Gastroesophageal sphincter (tissue), 4 donors: ENCODE results near the gene RPL10L. TPM values are rescaled to one million over a fixed set of nuclear protein-coding genes. Genes with fewer than 3 reads are reported as not detected.

Experiments used
- ATAC-seq: fragments of 150-250 bp; one replicate; pipeline ENCODE4 v1.9.1; 2016; ENCODE audit warnings: mild to moderate bottlenecking, moderate library complexity
- H3K27ac ChIP-seq, 4 donors: fragments of 200-600 bp; sonication (generic) in 3 of 4; 1 replicate in 3 of 4; 2 replicates in 1 of 4; pipeline ENCODE4 v1.5.1; 2016 to 2019
- H3K27me3 ChIP-seq: fragments of 200-600 bp; sonication (generic); one replicate; pipeline ENCODE4 v1.5.1; 2019
- H3K36me3 ChIP-seq, 2 donors: fragments of 200-600 bp; sonication (generic); one replicate each; pipeline ENCODE4 v1.5.1; 2019; ENCODE audit warnings: control low read depth in 1 of 2
- H3K4me1 ChIP-seq, 3 donors: fragments of 200-600 bp; sonication (generic); 1 replicate in 2 of 3; 2 replicates in 1 of 3; pipeline ENCODE4 v1.5.1; 2016 to 2019; ENCODE audit warnings: control low read depth in 2 of 3
- H3K4me3 ChIP-seq, 2 donors: fragments of 200-600 bp; sonication (generic); one replicate each; pipeline ENCODE4 v1.5.1; 2019; ENCODE audit warnings: mild to moderate bottlenecking in 1 of 2, moderate library complexity in 1 of 2
- H3K9me3 ChIP-seq, 3 donors: fragments of 200-600 bp; sonication (generic); one replicate each; pipeline ENCODE4 v1.5.1; 2017 to 2019; ENCODE audit warnings: control low read depth in 2 of 3
- EP300 ChIP-seq: sonication (generic); formaldehyde crosslinking; IDR thresholded peaks from one replicate; pipeline ENCODE4 v1.6.1; 2017; ENCODE audit warnings: antibody characterized with exemption, mild to moderate bottlenecking
- POLR2A ChIP-seq, 2 donors: fragments of 450-650 bp; IDR thresholded peaks; one replicate each; pipeline ENCODE4 v1.6.1; 2017; ENCODE audit warnings: antibody characterized with exemption in 2 of 2, mild to moderate bottlenecking in 2 of 2, moderate library complexity in 1 of 2
- POLR2AphosphoS5 ChIP-seq: sonication (generic); formaldehyde crosslinking; IDR thresholded peaks from one replicate; pipeline ENCODE4 v1.6.1; 2017; ENCODE audit warnings: antibody characterized with exemption
- WGBS, 2 donors: methylation state at CpG; one replicate each; pipeline ENCODE4 v1.1.5; 2018; ENCODE audit warnings: low coverage in 1 of 2; 5-methylcytosine and 5-hydroxymethylcytosine counted together
- total RNA-seq, 4 donors: library from RNA; depleted of rRNA; stranded (reverse); fragments of >200 nt; gene quantifications; one replicate each; pipeline ENCODE4 v1.1.0, GENCODE V29; 2016
- TF ChIP-seq, protein P1 (sequence below), 4 experiments: fragments of 200-600 bp in 2 of 4; fragments of 450-650 bp in 2 of 4; sonication (generic) in 1 of 4; IDR thresholded peaks; one replicate each; pipeline ENCODE4 v1.5.1; 2017 to 2019; ENCODE audit warnings: antibody characterized with exemption in 4 of 4, mild to moderate bottlenecking in 2 of 4, moderate library complexity in 2 of 4

Gene RPL10L
- not detected for total RNA-seq

DNA sequence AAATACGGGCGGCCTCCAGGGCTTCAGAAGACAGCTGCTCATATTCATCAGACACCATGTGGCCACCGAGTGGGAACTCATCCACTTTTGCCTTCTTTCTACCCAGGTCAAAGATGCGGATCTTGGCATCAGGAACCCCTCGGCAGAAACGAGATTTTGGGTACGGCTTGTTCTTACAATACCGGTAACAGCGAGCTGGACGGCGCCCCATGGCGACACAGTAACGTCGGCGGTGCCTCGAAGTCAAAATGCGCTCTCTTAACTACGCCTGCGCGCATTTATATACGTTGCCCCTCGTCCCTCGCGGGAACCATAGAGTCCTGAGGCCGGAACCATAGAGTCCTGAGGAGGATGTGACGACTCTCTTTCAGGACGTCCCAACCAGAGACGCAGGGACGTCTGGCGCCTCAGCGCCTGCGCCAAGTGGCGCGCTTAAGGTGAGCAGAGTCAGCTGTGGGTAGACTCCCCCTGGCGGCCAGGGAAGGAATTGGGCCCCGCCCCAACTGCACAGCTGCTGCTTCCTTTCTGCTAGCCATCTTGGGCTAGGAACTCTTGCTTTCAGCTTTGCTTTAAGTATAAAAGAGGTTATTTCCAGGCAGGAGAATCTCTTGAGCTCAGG is at the start of gene RPL10L:
TSS of gene RPL10L (minus strand) at position 256 of the 619 bp plus-strand sequence. CDS start at position 211, 45 bp downstream.
- Histone ChIP-seq H3K4me3 (no peak within 1 kb of the TSS), H3K9me3 (no peaks in the 10 kb centered on the region), H3K4me1 (no peaks in the 10 kb centered on the region), H3K36me3 (no peaks in the 10 kb centered on the region), H3K27me3 (no peaks in the 10 kb centered on the region), H3K27ac (no peak within 1 kb of the TSS)
- no peak for ATAC-seq
- no peak for TF ChIP-seq POLR2AphosphoS5
- TF ChIP-seq, protein P1, sequence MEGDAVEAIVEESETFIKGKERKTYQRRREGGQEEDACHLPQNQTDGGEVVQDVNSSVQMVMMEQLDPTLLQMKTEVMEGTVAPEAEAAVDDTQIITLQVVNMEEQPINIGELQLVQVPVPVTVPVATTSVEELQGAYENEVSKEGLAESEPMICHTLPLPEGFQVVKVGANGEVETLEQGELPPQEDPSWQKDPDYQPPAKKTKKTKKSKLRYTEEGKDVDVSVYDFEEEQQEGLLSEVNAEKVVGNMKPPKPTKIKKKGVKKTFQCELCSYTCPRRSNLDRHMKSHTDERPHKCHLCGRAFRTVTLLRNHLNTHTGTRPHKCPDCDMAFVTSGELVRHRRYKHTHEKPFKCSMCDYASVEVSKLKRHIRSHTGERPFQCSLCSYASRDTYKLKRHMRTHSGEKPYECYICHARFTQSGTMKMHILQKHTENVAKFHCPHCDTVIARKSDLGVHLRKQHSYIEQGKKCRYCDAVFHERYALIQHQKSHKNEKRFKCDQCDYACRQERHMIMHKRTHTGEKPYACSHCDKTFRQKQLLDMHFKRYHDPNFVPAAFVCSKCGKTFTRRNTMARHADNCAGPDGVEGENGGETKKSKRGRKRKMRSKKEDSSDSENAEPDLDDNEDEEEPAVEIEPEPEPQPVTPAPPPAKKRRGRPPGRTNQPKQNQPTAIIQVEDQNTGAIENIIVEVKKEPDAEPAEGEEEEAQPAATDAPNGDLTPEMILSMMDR (IDR thresholded peaks at IDR 0.05): no peak
- TF ChIP-seq POLR2A (IDR thresholded peaks at IDR 0.05): no peak
- no peak for TF ChIP-seq EP300
- 100% methylated on average over 2 of the region's 36 CpGs; no CpG with 5 or more reads in 1 of the 2 donors for WGBS, 2 donors

DNA sequence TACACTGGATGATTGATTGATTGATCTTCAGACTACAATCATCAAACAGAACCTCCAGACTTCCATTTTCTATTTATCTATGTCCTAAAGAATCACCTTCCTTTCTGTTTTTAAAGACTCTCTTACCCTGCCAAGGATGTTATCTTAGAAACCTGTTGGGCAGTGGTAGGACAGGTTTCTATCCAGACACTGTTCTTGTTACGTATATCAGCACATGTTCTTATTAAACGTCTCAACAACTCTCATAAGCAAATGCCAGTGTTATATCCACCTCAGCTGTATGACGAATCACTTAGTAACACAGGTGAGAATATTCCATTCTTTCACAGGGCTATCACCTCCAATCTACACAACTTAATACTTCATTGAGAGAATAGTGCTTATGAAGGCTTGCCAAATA is 40.2 kb upstream of the RPL10L start:
- H3K9me3 ChIP-seq: peaks cover 0 to 4% (median 0%) of the 10 kb centered on the region in 3 donors
- 71 to 89% methylated on average over 3 of the region's 3 CpGs for WGBS, 2 donors
- H3K27ac ChIP-seq: no peak overlapping the region
- TF ChIP-seq, protein P1 (IDR thresholded peaks at IDR 0.05): no peak
- TF ChIP-seq EP300 (no peak), POLR2AphosphoS5 (no peak), POLR2A (IDR thresholded peaks at IDR 0.05) (no peak)
- H3K4me1 ChIP-seq: no peaks in the 10 kb centered on the region
- no peaks in the 10 kb centered on the region for H3K36me3 ChIP-seq
- no peak overlapping the region for H3K4me3 ChIP-seq
- H3K27me3 ChIP-seq: no peaks in the 10 kb centered on the region
- no peak for ATAC-seq

DNA sequence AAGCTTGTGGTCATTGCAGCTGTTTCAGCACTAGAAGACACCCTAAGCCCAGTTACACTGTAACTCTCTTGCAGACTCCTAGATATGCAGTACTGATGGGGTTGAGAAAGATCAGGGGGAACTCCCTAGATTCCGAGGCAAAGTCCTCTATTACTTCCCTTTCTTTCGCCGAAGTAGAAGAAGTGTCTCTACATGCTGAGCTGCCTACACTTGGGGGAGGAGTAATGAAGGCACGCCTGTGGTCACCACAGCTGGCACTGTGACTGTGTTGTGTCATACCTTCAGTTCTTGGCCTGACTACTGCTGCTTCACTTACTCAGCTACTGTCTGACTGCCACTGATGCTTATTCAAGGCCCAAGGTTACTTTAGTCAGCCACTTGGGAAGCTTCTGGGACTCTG is 35.1 kb upstream of the RPL10L start:
- no peaks in the 10 kb centered on the region for H3K27me3 ChIP-seq
- H3K9me3 ChIP-seq: peaks cover 0 to 16% (median 0%) of the 10 kb centered on the region in 3 donors
- no peak overlapping the region for H3K27ac ChIP-seq
- H3K36me3 ChIP-seq: no peaks in the 10 kb centered on the region
- no peak for TF ChIP-seq EP300
- TF ChIP-seq, protein P1 (IDR thresholded peaks at IDR 0.05): no peak
- no peak for TF ChIP-seq POLR2AphosphoS5
- TF ChIP-seq POLR2A (IDR thresholded peaks at IDR 0.05): no peak
- H3K4me1 ChIP-seq: no peaks in the 10 kb centered on the region
- H3K4me3 ChIP-seq: no peak overlapping the region
- 93 to 96% methylated on average over 3 of the region's 4 CpGs for WGBS, 2 donors
- no peak for ATAC-seq

DNA sequence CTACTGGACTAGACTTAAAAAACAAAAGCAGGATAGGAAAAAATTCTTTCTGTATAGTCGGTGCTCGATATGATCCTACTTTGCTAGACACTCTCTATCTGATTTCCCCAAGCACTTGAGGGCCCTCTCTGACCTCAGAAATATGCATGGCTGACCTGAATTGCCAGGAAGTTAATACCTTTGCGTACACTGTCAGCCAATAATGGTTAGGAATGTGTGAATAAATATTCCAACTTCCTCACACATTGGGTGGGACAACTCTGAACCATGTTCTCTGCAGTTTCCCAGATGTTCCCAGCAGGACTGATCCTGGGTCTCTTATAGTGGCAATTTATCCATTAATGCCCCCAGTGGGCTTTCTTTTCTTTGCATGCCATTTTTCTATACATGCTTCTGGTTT is 20.5 kb upstream of the RPL10L start:
- whole genome bisulfite sequencing, 2 donors: 69 to 75% methylated on average over 3 of the region's 3 CpGs

More for the DNA sequence above, 20.5 kb upstream of the RPL10L start:
- no peak for ATAC-seq
- TF ChIP-seq EP300: no peak
- TF ChIP-seq, protein P1 (IDR thresholded peaks at IDR 0.05): no peak
- no peak for TF ChIP-seq POLR2AphosphoS5
- H3K27me3 ChIP-seq: no peaks in the 10 kb centered on the region
- H3K4me1 ChIP-seq: no peaks in the 10 kb centered on the region
- no peaks in the 10 kb centered on the region for H3K36me3 ChIP-seq
- H3K27ac ChIP-seq: no peak overlapping the region
- no peaks in the 10 kb centered on the region for H3K9me3 ChIP-seq
- no peak overlapping the region for H3K4me3 ChIP-seq
